Measurements from ENCODE around the gene PCDHB10.
"Not testable (repeated sequence)": the region's sequence is repeated elsewhere in the genome, so short reads cannot be mapped to it uniquely, and the experiment has no call there.

DNA sequence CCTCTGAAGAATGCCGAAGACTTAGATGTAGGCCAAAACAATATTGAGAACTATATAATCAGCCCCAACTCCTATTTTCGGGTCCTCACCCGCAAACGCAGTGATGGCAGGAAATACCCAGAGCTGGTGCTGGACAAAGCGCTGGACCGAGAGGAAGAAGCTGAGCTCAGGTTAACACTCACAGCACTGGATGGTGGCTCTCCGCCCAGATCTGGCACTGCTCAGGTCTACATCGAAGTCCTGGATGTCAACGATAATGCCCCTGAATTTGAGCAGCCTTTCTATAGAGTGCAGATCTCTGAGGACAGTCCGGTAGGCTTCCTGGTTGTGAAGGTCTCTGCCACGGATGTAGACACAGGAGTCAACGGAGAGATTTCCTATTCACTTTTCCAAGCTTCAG is 22.4 kb downstream of the PCDHB10 start:
- TF ChIP-seq, protein P1, sequence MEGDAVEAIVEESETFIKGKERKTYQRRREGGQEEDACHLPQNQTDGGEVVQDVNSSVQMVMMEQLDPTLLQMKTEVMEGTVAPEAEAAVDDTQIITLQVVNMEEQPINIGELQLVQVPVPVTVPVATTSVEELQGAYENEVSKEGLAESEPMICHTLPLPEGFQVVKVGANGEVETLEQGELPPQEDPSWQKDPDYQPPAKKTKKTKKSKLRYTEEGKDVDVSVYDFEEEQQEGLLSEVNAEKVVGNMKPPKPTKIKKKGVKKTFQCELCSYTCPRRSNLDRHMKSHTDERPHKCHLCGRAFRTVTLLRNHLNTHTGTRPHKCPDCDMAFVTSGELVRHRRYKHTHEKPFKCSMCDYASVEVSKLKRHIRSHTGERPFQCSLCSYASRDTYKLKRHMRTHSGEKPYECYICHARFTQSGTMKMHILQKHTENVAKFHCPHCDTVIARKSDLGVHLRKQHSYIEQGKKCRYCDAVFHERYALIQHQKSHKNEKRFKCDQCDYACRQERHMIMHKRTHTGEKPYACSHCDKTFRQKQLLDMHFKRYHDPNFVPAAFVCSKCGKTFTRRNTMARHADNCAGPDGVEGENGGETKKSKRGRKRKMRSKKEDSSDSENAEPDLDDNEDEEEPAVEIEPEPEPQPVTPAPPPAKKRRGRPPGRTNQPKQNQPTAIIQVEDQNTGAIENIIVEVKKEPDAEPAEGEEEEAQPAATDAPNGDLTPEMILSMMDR (conservative IDR thresholded peaks at IDR 0.05; ENCODE audit: low read length): not testable (repeated sequence)
- not testable (repeated sequence) for TF ChIP-seq EZH2phosphoT487 (IDR thresholded peaks at IDR 0.05; ENCODE audit: borderline replicate concordance)
